Upper lobe of left lung (tissue), 4 donors: ENCODE data around the gene SFSWAP.

ENCODE experiments used
- CTCF ChIP-seq, 6 experiments: fragments of 450-650 bp in 4 of 6; fragments of 200-600 bp in 2 of 6; sonication (generic) in 2 of 6; IDR thresholded peaks; one replicate each; pipeline ENCODE4 v1.5.1; 2016 to 2019; ENCODE audit warnings: antibody characterized with exemption in 6 of 6
- EP300 ChIP-seq, 4 donors: sonication (generic); formaldehyde crosslinking; IDR thresholded peaks; one replicate each; pipeline ENCODE4 v1.5.1; 2017; ENCODE audit warnings: antibody characterized with exemption in 4 of 4, control low read depth in 2 of 4
- POLR2AphosphoS5 ChIP-seq, 2 donors: sonication (generic); formaldehyde crosslinking; IDR thresholded peaks; one replicate each; pipeline ENCODE4 v1.5.1; 2017; ENCODE audit warnings: antibody characterized with exemption in 2 of 2

DNA sequence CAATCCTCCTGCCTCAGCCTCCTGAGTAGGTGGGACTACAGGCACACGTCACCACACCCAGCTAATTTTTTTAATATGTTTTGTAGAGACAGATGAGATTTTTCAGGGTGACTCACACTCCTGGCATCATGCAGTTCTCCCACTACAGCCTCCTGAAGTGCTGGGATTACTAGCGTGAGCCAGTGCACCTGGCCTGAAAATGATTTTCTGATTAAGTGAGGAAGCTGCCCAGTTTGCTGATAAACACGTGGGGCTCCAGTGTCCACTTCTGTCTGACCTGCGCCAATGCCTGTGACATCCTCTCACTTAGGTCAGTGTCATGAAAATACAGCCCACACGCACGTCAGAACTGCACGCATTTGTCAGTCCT is 37.0 kb upstream of the SFSWAP start:
- no peak for TF ChIP-seq CTCF (IDR thresholded peaks at IDR 0.05)
- no peak for TF ChIP-seq EP300 (IDR thresholded peaks at IDR 0.05)
- no peak for TF ChIP-seq POLR2AphosphoS5 (IDR thresholded peaks at IDR 0.05)
